PC-3 (cell line): ENCODE data around the gene IMPA2.

Experiments
- CTCF ChIP-seq: fragments of 300-600 bp; sonication (generic); conservative IDR thresholded peaks from 2 replicates; pipeline ENCODE4 v1.5.1; 2017; ENCODE audit warnings: antibody characterized with exemption, low read depth, mild to moderate bottlenecking, low read length
- EZH2 ChIP-seq: fragments of 300-600 bp; sonication (generic); IDR thresholded peaks from one replicate; pipeline ENCODE4 v1.6.1; 2017; ENCODE audit warnings: antibody characterized with exemption, mild to moderate bottlenecking, low read length; ENCODE audit not compliant: unreplicated experiment

GRCh38 chr18:11953113-11953512, 28.2 kb upstream of the IMPA2 start:
- TF ChIP-seq CTCF (no peak), EZH2 (no peak)
